ENCODE results near the gene CYGB.

DNA sequence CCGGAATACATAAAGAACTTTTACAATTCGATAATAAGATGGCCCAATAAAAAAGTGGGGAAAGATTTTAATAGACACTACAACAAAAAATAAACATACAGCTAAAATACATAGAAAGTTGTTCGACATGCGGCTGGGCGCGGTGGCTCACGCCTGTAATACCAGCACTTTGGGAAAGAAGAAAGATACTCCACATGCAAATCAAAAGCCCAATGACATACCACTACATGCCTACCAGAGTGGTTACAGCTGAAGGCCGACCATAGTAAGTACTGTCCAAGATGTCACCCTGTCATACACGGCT, 11.7 kb upstream of the CYGB start:
- no peak for TF ChIP-seq POLR2A (IDR thresholded peaks at IDR 0.05)
- TF ChIP-seq, protein P1, sequence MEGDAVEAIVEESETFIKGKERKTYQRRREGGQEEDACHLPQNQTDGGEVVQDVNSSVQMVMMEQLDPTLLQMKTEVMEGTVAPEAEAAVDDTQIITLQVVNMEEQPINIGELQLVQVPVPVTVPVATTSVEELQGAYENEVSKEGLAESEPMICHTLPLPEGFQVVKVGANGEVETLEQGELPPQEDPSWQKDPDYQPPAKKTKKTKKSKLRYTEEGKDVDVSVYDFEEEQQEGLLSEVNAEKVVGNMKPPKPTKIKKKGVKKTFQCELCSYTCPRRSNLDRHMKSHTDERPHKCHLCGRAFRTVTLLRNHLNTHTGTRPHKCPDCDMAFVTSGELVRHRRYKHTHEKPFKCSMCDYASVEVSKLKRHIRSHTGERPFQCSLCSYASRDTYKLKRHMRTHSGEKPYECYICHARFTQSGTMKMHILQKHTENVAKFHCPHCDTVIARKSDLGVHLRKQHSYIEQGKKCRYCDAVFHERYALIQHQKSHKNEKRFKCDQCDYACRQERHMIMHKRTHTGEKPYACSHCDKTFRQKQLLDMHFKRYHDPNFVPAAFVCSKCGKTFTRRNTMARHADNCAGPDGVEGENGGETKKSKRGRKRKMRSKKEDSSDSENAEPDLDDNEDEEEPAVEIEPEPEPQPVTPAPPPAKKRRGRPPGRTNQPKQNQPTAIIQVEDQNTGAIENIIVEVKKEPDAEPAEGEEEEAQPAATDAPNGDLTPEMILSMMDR (IDR thresholded peaks at IDR 0.05) = no peak

All from vagina (tissue), 2 donors.